Left lobe of liver (tissue), 2 donors: ENCODE measurements around the gene DNAH7. TPM values are rescaled to one million over a fixed set of nuclear protein-coding genes. Genes with fewer than 3 reads are reported as not detected.
"Not testable (repeated sequence)": the region's sequence is repeated elsewhere in the genome, so short reads cannot be mapped to it uniquely, and the experiment has no call there.

ENCODE experiments used
- ATAC-seq: fragments of 200-7000 bp; cut with Tn5 transposase; one replicate; pipeline ENCODE4 v1.9.1; 2020; ENCODE audit warnings: mild to moderate bottlenecking, moderate library complexity
- DNase-seq: peaks from one replicate; pipeline ENCODE4 v3.0.0-alpha.2; 2020; ENCODE audit warnings: low spot score
- total RNA-seq: library from RNA; stranded (reverse); gene quantifications from one replicate; pipeline ENCODE4 v1.2.1, GENCODE V29; 2021
- donor health status: DM: no; HTN: no; CAD: no; lungs with moderate emphysema.
- donor health status: DM: no; HTN: yes; CAD: no.

DNAH7 gene
- total RNA-seq: 0.35 TPM

DNA sequence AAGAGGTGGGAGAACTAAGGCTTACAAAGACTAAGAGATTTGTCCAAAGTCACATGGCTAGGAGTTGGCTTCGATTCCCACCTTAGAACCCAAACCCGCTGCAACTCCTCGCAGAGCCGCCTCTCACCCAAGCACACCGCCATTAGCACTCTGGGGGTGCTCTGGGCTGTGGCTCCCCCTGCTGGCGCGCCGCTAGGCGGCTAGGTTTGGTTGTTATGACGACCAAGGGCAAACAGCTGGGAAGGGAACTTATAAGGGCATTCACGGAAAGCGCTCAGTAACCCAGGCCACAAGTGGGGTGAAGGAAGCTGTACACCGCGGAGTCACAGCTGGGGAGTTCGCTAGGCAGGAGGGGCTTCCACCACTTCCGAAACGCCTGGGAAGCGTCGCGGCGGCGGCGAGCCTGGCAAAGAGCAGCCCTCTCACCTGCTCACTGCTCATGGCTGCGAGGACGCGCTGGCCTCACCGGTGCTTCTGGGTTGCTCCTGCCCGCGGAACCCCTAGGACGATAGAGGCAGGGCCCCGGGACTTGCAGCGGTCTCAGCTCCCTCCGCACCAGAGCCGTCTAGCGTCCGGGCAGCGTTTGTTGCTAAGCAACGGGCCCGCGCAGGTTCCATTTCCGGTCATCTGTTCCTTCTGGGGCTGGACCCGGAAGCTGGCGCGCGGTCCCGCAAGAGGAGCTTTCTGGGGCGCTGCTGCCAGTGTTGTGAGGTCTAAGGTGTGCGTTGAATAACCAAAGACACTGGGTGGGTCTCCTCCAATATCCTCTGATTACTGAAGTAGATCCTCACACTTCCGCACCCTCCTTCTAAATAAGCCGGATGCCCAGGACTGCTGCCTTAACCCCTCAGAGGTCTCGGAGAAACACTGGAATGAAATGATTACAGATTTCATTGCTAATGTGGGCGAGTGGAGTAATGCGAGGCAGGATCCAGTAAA lies at the start of gene DNAH7:
TSS of gene DNAH7 (minus strand) at position 567 of the 939 bp plus-strand sequence. CDS start at position 441, 126 bp downstream.
- DNase-seq (peak; percentile 90), ATAC-seq (peak; percentile 99)

GRCh38 chr2:196117214-196117705 lies 48.6 kb upstream of the DNAH7 start:
- ATAC-seq: no peak
- no peak for DNase-seq

DNA sequence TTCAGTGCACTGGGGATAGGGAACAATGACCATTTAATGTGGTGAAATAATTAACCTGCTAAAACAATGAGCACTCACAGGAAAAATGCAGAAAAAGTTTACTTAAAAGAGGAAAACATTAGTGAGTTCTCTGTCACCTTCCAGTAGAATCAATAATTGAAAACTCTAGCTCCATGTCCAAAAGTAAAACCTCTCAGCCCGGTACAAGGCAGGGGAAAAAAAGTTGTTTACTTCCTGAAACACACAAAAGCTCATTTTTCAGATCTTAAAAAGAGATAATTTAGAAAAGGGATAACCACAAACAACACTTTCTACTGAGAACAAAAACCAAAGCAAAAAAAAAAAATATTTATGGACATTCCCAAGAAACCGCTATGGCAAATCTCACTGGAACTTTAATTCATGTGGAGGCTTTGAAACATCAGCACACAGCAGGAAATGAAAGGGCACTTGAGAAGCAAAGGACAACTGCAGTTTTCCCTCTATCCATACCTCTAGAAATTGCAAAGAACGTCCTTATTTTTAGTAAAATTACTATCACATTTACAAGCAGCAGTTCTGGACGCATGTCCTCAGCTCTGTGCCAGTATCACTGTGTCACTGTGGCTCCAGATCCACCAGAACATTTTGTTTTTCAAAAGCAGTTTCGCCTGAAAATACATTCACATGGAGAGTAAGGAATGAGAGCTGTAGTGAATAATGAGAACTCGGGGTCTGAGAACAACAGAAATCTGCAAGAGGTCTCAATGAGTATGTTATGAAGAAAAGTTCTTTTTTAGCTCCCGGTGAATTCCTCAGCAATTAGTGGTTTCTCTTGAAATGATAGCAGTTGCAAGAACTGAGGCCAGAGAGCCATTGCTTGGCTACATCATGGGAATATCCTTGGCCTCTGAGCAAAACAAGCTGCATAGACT lies 44.7 kb upstream of the DNAH7 start:
- DNase-seq (no peak), ATAC-seq (no peak)

GRCh38 chr2:196112418-196113034 lies 43.9 kb upstream of the DNAH7 start:
- ATAC-seq (no peak), DNase-seq (no peak)

- no peak for ATAC-seq
- DNase-seq: no peak
Observed at GRCh38 chr2:196108604-196109003, 40.0 kb upstream of the DNAH7 start.

DNA sequence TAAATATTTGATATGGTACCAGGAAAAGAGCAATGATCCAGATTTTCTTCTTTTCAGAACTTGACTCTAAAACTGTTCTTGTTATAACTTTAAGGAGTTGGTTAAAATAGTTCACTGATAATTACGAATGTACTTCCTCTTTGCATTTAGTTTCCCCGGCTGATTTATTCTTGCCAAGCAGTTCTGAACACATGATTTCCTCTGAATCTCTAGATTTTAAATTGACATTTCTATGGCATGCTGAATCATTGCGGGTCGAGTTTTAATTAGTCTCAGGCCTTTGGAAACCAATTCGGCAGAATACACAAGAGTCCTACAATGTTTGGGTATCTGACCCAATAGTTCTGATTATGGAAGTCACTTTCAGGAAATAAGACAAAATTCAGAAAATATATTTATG lies 37.3 kb upstream of the DNAH7 start:
- DNase-seq (no peak), ATAC-seq (no peak)

DNA sequence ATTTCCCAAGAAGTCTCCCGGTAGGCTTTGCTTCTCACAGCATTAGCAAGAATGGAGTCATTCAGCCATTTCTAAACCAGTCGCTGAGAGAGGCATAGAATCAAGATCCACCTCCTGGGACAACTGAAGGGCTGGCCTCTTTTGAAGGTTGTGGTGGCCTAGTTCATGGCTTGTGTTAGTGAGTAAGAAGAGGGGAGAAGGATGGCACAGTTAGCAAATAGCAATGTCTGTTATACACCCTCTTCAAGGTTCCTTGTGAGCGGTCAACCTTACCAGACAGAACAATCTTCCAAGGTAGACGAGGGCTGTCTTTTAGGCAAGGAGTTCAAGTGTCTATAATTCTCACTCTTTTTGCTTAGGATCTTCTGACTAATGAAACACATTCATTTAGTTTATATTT lies 35.4 kb upstream of the DNAH7 start:
- no peak for DNase-seq
- ATAC-seq: no peak

DNA sequence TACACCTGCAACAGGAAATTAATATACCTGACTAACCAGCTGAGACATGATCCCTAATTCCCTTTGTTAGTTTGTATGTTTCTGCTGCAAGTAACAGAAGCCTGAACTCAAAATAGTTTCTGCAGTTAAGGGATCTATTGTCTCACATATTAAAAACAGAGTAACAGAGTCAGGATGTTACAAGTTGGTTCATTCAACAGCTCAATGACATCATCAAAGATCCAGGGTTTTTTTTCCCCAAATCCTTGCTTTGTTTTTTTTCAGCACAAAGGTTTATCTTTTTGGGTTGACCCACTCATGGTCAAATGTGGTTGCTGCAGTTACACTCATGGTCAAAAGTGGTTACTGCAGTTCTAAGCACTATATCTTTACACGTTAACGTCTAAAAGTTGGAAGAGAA lies 35.0 kb upstream of the DNAH7 start:
- no peak for DNase-seq
- ATAC-seq: no peak

GRCh38 chr2:196101325-196101991 lies 32.8 kb upstream of the DNAH7 start:
- ATAC-seq: no peak

GRCh38 chr2:196099916-196100315 lies 31.3 kb upstream of the DNAH7 start:
- no peak for DNase-seq
- ATAC-seq: no peak

More at GRCh38 chr2:196101325-196101991, 32.8 kb upstream of the DNAH7 start:
- no peak for DNase-seq

- DNase-seq: no peak
- ATAC-seq: no peak
Observed at GRCh38 chr2:196097864-196098660, 29.4 kb upstream of the DNAH7 start.

- no peak for ATAC-seq
Observed at GRCh38 chr2:196096982-196097745, 28.5 kb upstream of the DNAH7 start.

DNA sequence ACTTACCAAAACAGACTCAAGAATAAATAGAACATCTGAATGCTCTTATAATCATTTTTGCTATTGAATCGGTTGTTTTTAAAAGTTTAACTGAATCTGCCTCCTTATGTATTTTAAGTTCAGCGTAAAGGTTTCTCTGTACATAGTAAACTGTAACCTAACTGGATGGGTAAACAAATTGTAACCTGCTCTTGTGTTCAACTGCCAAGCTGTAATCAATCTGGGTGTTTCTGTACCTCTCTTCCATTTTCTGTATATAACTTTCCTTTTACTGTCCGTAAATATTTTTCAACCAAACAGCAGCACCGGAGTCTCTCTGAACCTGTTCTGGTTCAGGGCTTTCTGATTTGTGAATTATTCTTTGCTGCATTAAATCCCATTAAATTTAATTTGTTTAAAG lies 27.6 kb upstream of the DNAH7 start:
- no peak for ATAC-seq

More at GRCh38 chr2:196096982-196097745, 28.5 kb upstream of the DNAH7 start:
- DNase-seq: no peak

DNA sequence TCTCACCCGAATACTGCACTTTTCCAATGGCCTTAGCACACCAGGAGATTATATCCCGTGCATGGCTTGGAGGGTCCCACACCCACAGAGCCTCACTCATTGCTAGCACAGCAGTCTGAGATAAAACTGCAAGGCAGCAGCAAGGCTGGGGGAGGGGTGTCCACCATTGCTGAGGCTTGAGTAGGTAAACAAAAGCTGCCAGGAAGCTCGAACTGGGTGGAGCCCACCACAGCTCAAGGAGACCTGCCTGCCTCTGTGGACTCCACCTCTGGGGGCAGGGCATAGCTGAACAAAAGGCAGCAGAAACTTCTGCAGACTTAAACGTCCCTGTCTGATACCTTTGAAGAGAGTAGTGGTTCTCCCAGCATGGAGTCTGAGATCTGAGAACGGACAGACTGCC lies 20.8 kb upstream of the DNAH7 start:
- not testable (repeated sequence) for ATAC-seq, DNase-seq

More for the DNA sequence above, 27.6 kb upstream of the DNAH7 start:
- no peak for DNase-seq

DNA sequence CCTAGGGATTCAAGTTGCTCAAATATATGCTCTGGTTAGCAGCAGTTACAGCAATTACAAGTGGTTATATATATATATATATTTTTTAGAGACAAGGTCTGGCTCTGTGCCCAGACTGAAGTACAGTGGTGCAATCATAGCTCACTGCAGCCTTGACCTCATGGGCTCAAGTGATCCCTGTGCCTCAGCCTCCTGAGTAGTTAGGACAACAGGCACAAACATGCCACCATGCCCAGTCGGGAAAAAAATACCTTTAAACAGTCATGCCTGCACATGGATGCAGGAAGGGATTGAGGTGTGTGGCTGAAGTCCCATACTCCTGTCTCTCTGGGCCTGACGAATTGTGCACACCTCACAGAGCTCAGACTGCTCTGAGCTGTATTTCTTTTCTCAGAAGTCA lies 19.6 kb upstream of the DNAH7 start:
- DNase-seq: no peak
- no peak for ATAC-seq

GRCh38 chr2:196086517-196087368 lies 18.1 kb upstream of the DNAH7 start:
- no peak for DNase-seq
- ATAC-seq: no peak

DNA sequence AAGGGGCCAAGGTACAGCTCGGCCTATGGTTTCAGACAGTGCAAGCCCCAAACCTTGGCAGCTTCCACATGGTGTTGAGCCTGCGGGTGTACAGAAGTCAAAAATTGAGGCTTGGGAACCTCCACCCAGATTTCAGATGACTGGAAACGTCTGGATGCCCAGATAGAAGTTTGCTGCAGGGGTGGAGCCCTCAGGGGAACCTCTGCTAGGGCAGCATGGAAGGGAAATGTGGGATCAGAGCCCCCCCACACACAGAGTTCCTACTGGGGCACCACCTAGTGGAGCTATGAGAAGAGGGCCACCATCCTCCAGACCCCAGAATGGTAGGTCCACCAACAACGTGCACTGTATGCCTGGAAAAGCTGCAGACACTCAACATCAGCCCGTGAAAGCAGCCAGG lies 15.0 kb upstream of the DNAH7 start:
- ATAC-seq (no peak), DNase-seq (no peak)

GRCh38 chr2:196080526-196080925 lies 11.9 kb upstream of the DNAH7 start:
- ATAC-seq: peak; percentile 47
- DNase-seq: no peak
